GM18868 (cell line): ENCODE measurements around the gene TNFRSF18.
"Not testable (repeated sequence)": the region's sequence is repeated elsewhere in the genome, so short reads cannot be mapped to it uniquely, and the experiment has no call there.

ENCODE experiments used
- ATAC-seq: cut with Tn5 transposase; IDR thresholded peaks from one replicate; pipeline ENCODE4 v1.9.1; 2021; ENCODE audit warnings: mild to moderate bottlenecking, moderate library complexity; ENCODE audit not compliant: unreplicated experiment

Gene TNFRSF18

GRCh38 chr1:1199141-1199960 is 7.0 kb downstream of the TNFRSF18 start:
- ATAC-seq: no peak

GRCh38 chr1:1198423-1199140 is 7.8 kb downstream of the TNFRSF18 start:
- no peak for ATAC-seq

- ATAC-seq: no peak
Observed at GRCh38 chr1:1197551-1198422, 8.6 kb downstream of the TNFRSF18 start.

- no peak for ATAC-seq
Observed at GRCh38 chr1:1197188-1197500, 9.2 kb downstream of the TNFRSF18 start.

- no peak for ATAC-seq
Observed at GRCh38 chr1:1196431-1197187, 9.8 kb downstream of the TNFRSF18 start.

- not testable (repeated sequence) for ATAC-seq
Observed at GRCh38 chr1:1195726-1196125, 10.7 kb downstream of the TNFRSF18 start.

GRCh38 chr1:1194723-1195122 is 11.7 kb downstream of the TNFRSF18 start:
- ATAC-seq: no peak

GRCh38 chr1:1191734-1192133 is 14.7 kb downstream of the TNFRSF18 start:
- ATAC-seq: no peak

- no peak for ATAC-seq
Observed at GRCh38 chr1:1189111-1189510, 17.3 kb downstream of the TNFRSF18 start.

- ATAC-seq: no peak
Observed at GRCh38 chr1:1187938-1188337, 18.5 kb downstream of the TNFRSF18 start.

GRCh38 chr1:1185101-1185765 is 21.2 kb downstream of the TNFRSF18 start:
- ATAC-seq: no peak

- ATAC-seq: no peak
Observed at GRCh38 chr1:1183833-1184775, 22.3 kb downstream of the TNFRSF18 start.

- ATAC-seq: no peak
Observed at GRCh38 chr1:1183221-1183747, 23.1 kb downstream of the TNFRSF18 start.

- ATAC-seq: no peak
Observed at GRCh38 chr1:1182491-1183220, 23.7 kb downstream of the TNFRSF18 start.

GRCh38 chr1:1181938-1182410 is 24.4 kb downstream of the TNFRSF18 start:
- no peak for ATAC-seq

- no peak for ATAC-seq
Observed at GRCh38 chr1:1181129-1181937, 25.1 kb downstream of the TNFRSF18 start.
